ENCODE data around the gene SHC2. TPM values are rescaled to one million over a fixed set of nuclear protein-coding genes. Genes with fewer than 3 reads are reported as not detected.

Gene SHC2
- total and polyA plus RNA-seq, 2 donors (not counting 3 experiments of a cell fraction or from before 2014, with no cell fraction given): 7.5 to 11.8 TPM

GRCh38 chr19:366951-367350, 93.9 kb downstream of the SHC2 start:
- CTCF ChIA-PET: no interaction called here
- Histone ChIP-seq H3K4me2 (ENCODE audit: insufficient read depth, low read length) (no peak overlapping the region), H3K27ac (ENCODE audit: insufficient read depth, low read depth, low read length) (no peak overlapping the region), H4K20me1 (replicated peaks; ENCODE audit: control insufficient read depth, extremely low read depth, insufficient read depth, low read length) (no peaks in the 10 kb centered on the region), H3K4me1 (ENCODE audit: control insufficient read depth, extremely low read depth, insufficient read depth, low read length) (no peaks in the 10 kb centered on the region), H3K4me3 (replicated peaks in 1 of 3; ENCODE audit: insufficient read depth in 1 of 3, low read depth in 1 of 3, low read length in 3 of 3) (no peak overlapping the region), H3K27me3 (ENCODE audit: control insufficient read depth in 2 of 2, insufficient read depth in 2 of 2, low read length in 2 of 2) (peaks cover 0 to 4% of the 10 kb centered on the region in 2 experiments), H3K36me3 (ENCODE audit: control insufficient read depth in 2 of 2, extremely low read depth in 1 of 2, insufficient read depth in 2 of 2, low read length in 2 of 2) (no peaks in the 10 kb centered on the region), H3K79me2 (ENCODE audit: control insufficient read depth, insufficient read depth, low read length) (no peaks in the 10 kb centered on the region), H2AFZ (ENCODE audit: low read depth, low read length) (no peak overlapping the region), H3K9ac (replicated peaks; ENCODE audit: extremely low read depth, insufficient read depth, low read length) (no peak overlapping the region), H3K9me3 (replicated peaks; ENCODE audit: control insufficient read depth, insufficient read depth, low read length) (no peaks in the 10 kb centered on the region), H3K9me1 (replicated peaks; ENCODE audit: control insufficient read depth, extremely low read depth, insufficient read depth, low read length) (no peaks in the 10 kb centered on the region)
- dilution Hi-C loops (cut with MboI; ENCODE audit: extremely low pct_ligation_motif_present, low sequenced_read_pairs) (no loop called here), intact Hi-C loops (cut with micrococcal nuclease) (no loop called here)
- TF ChIP-seq GATA2 (IDR thresholded peaks at IDR 0.05; ENCODE audit: insufficient read depth, insufficient read length, low read depth, low read length) (no peak), MYC (IDR thresholded peaks at IDR 0.05; ENCODE audit: low read depth, low read length) (no peak), FOS (IDR thresholded peaks at IDR 0.05; ENCODE audit: borderline replicate concordance, insufficient read depth, low read length) (no peak), JUN (IDR thresholded peaks at IDR 0.05; ENCODE audit: borderline replicate concordance, insufficient read depth, insufficient read length, low read depth) (no peak), EZH2 (IDR thresholded peaks at IDR 0.05; ENCODE audit: borderline replicate concordance, low read depth, low read length, severe bottlenecking) (no peak), POLR2A (IDR thresholded peaks at IDR 0.05; ENCODE audit: low read depth, low read length) (no peak), POLR2AphosphoS5 (IDR thresholded peaks at IDR 0.05; ENCODE audit: insufficient read depth, low read depth, low read length) (no peak)
- TF ChIP-seq, protein P1, sequence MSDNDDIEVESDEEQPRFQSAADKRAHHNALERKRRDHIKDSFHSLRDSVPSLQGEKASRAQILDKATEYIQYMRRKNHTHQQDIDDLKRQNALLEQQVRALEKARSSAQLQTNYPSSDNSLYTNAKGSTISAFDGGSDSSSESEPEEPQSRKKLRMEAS (IDR thresholded peaks at IDR 0.05; ENCODE audit: insufficient read depth, insufficient read length): no peak
- TF ChIP-seq, protein P2, sequence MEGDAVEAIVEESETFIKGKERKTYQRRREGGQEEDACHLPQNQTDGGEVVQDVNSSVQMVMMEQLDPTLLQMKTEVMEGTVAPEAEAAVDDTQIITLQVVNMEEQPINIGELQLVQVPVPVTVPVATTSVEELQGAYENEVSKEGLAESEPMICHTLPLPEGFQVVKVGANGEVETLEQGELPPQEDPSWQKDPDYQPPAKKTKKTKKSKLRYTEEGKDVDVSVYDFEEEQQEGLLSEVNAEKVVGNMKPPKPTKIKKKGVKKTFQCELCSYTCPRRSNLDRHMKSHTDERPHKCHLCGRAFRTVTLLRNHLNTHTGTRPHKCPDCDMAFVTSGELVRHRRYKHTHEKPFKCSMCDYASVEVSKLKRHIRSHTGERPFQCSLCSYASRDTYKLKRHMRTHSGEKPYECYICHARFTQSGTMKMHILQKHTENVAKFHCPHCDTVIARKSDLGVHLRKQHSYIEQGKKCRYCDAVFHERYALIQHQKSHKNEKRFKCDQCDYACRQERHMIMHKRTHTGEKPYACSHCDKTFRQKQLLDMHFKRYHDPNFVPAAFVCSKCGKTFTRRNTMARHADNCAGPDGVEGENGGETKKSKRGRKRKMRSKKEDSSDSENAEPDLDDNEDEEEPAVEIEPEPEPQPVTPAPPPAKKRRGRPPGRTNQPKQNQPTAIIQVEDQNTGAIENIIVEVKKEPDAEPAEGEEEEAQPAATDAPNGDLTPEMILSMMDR (IDR thresholded peaks at IDR 0.05; ENCODE audit: extremely low read depth in 1 of 2, insufficient read depth in 1 of 2, low read depth in 1 of 2, low read length in 2 of 2): no peak
- DNase-seq (ENCODE audit: low read depth, low spot score): no peak
- no TSS peak for BruUV-seq (replicated peaks)
- FAIRE-seq: no peak
- POLR2A ChIA-PET: no interaction called here

Small RNA genes within 50 kb of the gene (small RNA-seq; reads per million reads assigned to genes)
- not detected for gene RNA5SP462 (ENCODE audit: insufficient read depth, insufficient read length, low read depth, low replicate concordance)

Other genes with a start within 250 kb of the SHC2 start
- 12.0 and 27.9 TPM in 2 replicates for gene PLPP2, start 169.6 kb downstream of the SHC2 start, total RNA-seq
- 34.3 and 36.3 TPM in 2 replicates for gene PLPP2, start 169.6 kb downstream of the SHC2 start, polyA plus RNA-seq
- gene MIER2, start 116.2 kb downstream of the SHC2 start, total RNA-seq: 41.7 and 44.9 TPM in 2 replicates
- gene MIER2, start 116.2 kb downstream of the SHC2 start, polyA plus RNA-seq: 20.3 and 26.8 TPM in 2 replicates
- gene C2CD4C, start 51.9 kb downstream of the SHC2 start, total RNA-seq: 0.37 and 0.38 TPM in 2 replicates
- gene C2CD4C, start 51.9 kb downstream of the SHC2 start, polyA plus RNA-seq: 0.25 and 0.33 TPM in 2 replicates
- gene MADCAM1, start 35.5 kb upstream of the SHC2 start, total RNA-seq: 0.31 and 0.44 TPM in 2 replicates
- gene MADCAM1, start 35.5 kb upstream of the SHC2 start, polyA plus RNA-seq: 0.06 and 0.07 TPM in 2 replicates
- 24.0 and 24.7 TPM in 2 replicates for gene TPGS1, start 46.5 kb upstream of the SHC2 start, total RNA-seq
- 20.9 and 24.2 TPM in 2 replicates for gene TPGS1, start 46.5 kb upstream of the SHC2 start, polyA plus RNA-seq
- 92.9 and 93.2 TPM in 2 replicates for gene CDC34, start 70.7 kb upstream of the SHC2 start, total RNA-seq
- 90.4 and 101 TPM in 2 replicates for gene CDC34, start 70.7 kb upstream of the SHC2 start, polyA plus RNA-seq
- not detected in 2 replicates for gene GZMM, start 83.0 kb upstream of the SHC2 start, total RNA-seq
- gene GZMM, start 83.0 kb upstream of the SHC2 start, polyA plus RNA-seq: not detected in 2 replicates
- gene BSG, start 111.6 kb upstream of the SHC2 start, total RNA-seq: 466 and 485 TPM in 2 replicates
- gene BSG, start 111.6 kb upstream of the SHC2 start, polyA plus RNA-seq: 661 and 823 TPM in 2 replicates
- gene HCN2, start 128.8 kb upstream of the SHC2 start, total RNA-seq: 0.37 and 0.53 TPM in 2 replicates
- gene HCN2, start 128.8 kb upstream of the SHC2 start, polyA plus RNA-seq: 0.18 TPM in 2 replicates
- gene POLRMT, start 172.5 kb upstream of the SHC2 start, total RNA-seq: 46.7 and 50.6 TPM in 2 replicates
- 38.9 and 50.8 TPM in 2 replicates for gene POLRMT, start 172.5 kb upstream of the SHC2 start, polyA plus RNA-seq
- not detected in 2 replicates for gene FGF22, start 178.8 kb upstream of the SHC2 start, total RNA-seq
- gene FGF22, start 178.8 kb upstream of the SHC2 start, polyA plus RNA-seq: 0.06 and 0.07 TPM in 2 replicates
- gene RNF126, start 202.2 kb upstream of the SHC2 start, total RNA-seq: 58.4 and 61.3 TPM in 2 replicates
- gene RNF126, start 202.2 kb upstream of the SHC2 start, polyA plus RNA-seq: 19.2 and 20.5 TPM in 2 replicates
- gene FSTL3, start 215.4 kb upstream of the SHC2 start, total RNA-seq: 19.9 and 30.3 TPM in 2 replicates
- gene FSTL3, start 215.4 kb upstream of the SHC2 start, polyA plus RNA-seq: 45.2 and 70.7 TPM in 2 replicates
- not detected in 2 replicates for gene PRSS57, start 234.4 kb upstream of the SHC2 start, total RNA-seq
- gene PRSS57, start 234.4 kb upstream of the SHC2 start, polyA plus RNA-seq: not detected in 2 replicates
- 24.2 and 31.8 TPM in 2 replicates for gene PALM, start 247.9 kb upstream of the SHC2 start, total RNA-seq
- gene PALM, start 247.9 kb upstream of the SHC2 start, polyA plus RNA-seq: 3.9 and 5.7 TPM in 2 replicates

Measured in endothelial cell of umbilical vein (primary cell).